ENCODE data around the gene TCHHL1.
A peak's percentile ranks its signal among the peaks of the same experiment; 100 is the strongest.
"Not testable (repeated sequence)": the region's sequence is repeated elsewhere in the genome, so short reads cannot be mapped to it uniquely, and the experiment has no call there.

Gene TCHHL1

DNA sequence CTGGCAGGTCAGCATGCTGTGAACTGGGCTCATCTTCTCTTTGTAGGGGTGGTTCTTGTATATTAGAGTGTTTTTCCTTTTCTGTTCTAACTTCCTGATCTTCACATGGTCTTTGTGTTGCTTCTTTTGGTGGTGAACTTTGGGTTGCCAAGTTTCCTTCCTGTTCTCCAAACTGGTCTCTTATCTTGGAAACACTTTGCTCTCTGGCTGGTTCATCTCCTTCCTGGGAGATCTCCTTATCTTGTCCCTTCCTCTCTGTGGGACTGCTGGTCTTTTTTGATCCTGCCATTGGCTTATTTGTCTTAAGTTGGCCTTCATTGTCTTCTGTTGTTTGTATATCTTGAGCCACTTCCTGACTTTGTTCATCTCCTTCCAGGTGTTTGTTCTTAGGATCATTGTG lies 2.1 kb downstream of the TCHHL1 start:
- DNase-seq (ENCODE audit: low spot score), result no peak

DNA sequence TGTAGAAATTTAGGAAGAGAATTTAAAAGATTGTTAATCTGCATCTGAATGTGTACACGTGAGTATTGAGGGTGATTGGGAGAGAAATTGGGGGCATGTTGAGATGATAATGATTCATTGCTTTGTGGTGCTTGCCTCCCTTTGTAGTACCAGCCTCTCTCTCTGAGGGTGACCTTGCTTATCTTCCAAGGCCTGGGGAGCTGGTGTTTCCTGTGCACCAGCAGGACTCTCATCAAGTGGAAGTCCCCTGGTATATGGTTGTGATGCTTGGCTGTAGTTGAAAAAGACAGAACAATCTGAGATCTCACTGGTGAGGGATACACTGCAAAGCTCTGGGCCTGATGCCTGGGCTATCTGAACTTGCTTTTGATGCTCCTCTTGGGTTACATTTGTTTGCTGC lies 4.0 kb downstream of the TCHHL1 start:
- DNase-seq (ENCODE audit: low spot score), result no peak

- DNase-seq (ENCODE audit: low spot score), result not testable (repeated sequence)
Observed at GRCh38 chr1:152081026-152081425, 7.8 kb downstream of the TCHHL1 start.

DNA sequence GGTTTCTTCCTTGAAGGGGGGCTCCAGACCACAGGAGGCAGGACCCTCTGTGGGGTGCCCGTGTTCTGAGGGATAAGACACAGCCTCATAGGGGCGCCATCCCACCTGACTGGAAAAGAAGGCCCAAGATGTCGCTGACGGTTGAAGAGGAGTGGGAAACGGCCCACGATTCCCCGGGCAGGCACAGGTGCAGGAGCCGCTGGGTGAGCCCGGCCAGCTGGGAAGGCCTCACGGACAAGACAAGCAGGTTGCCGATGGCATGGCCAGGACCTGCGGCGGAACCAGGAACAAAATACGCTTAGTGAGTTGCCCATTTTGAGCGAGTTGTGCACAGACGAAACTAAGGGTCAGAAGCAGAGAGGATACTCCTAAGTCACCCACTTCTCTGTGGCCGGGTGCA lies 8.4 kb downstream of the TCHHL1 start:
- not testable (repeated sequence) for DNase-seq (ENCODE audit: low spot score)

DNA sequence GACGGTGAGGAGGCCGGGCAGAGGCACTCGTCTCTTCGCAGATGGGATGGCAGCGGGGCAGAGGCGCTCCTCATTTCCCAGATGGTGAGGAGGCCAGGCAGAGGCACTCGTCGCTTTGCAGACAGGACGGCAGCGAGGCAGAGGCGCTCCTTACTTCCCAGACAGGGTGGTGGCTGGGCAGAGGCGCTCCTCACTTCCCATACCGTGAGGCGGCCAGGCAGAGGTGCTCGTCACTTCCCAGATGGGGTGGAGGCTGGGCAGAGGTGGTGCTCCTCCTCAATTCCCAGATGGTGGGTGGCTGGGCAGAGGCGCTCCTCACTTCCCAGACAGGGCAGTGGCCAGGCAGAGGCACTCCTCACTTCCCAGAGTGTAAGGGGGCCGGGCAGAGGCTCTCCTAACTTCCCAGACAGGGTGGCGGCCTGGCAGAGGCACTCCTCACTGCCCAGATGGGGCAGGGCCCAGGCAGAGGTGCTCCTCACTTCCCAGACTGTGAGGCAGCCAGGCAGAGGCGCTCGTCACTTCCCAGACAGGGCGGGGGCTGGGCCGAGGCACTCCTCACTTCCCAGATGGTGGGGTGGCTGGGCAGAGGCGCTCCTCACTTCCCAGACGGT lies 9.9 kb downstream of the TCHHL1 start:
- no peak for DNase-seq (ENCODE audit: low spot score)

DNA sequence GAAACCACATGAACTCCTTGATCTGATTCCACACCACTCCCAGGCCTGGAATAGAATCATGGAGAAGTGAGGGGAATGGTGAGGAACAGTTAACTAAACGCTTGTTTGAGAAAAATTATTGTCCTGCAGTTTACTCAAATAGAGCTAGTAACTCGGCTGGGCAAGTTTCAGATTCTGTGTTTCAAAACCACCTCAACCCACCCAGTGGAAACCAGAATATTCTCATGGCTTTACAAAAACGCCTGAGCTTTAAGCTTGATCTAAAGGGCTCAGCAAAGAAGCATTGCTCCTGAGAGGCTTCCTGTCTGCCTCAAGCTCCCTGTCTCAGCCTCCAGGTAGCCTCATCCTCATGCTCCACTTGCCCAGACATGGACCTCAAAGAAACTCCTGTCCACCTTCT lies 16.6 kb downstream of the TCHHL1 start:
- DNase-seq (ENCODE audit: low spot score), result no peak

- DNase-seq (ENCODE audit: low spot score), result no peak
Observed at GRCh38 chr1:152071123-152071522, 17.7 kb downstream of the TCHHL1 start.

DNA sequence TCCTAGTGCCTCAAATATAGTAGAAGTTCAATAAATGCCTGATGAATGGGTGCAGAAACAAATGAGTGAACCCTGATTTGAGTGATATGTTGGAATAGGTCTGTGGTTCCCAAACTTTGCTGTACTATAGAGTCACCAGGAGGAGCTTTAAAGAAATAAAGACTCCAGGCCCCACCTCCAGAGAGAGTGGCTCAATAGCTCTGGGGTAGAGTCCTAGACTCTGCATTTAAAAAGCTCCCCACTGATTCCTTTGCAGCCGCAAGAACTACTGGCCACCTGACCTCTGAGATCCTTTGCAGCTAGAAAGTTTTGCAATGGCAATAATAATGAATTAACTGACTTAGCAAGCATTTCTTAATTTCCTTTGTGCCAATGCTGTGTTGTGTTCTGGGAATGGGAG lies 20.9 kb downstream of the TCHHL1 start:
- no peak for DNase-seq (ENCODE audit: low spot score)

GRCh38 chr1:152067150-152067549 lies 21.7 kb downstream of the TCHHL1 start:
- DNase-seq (ENCODE audit: low spot score), result no peak

- no peak for DNase-seq (ENCODE audit: low spot score)
Observed at GRCh38 chr1:152061952-152062351, 26.9 kb downstream of the TCHHL1 start.

- DNase-seq (ENCODE audit: low spot score), result no peak
Observed at GRCh38 chr1:152053375-152053774, 35.5 kb downstream of the TCHHL1 start.

GRCh38 chr1:152052606-152053005 lies 36.3 kb downstream of the TCHHL1 start:
- peak; percentile 81 for DNase-seq (ENCODE audit: low spot score)

GRCh38 chr1:152050886-152051675 lies 37.8 kb downstream of the TCHHL1 start:
- DNase-seq (ENCODE audit: low spot score), result no peak

GRCh38 chr1:152049291-152050083 lies 39.4 kb downstream of the TCHHL1 start:
- no peak for DNase-seq (ENCODE audit: low spot score)

GRCh38 chr1:152048416-152049009 lies 40.4 kb downstream of the TCHHL1 start:
- DNase-seq (ENCODE audit: low spot score), result no peak

DNA sequence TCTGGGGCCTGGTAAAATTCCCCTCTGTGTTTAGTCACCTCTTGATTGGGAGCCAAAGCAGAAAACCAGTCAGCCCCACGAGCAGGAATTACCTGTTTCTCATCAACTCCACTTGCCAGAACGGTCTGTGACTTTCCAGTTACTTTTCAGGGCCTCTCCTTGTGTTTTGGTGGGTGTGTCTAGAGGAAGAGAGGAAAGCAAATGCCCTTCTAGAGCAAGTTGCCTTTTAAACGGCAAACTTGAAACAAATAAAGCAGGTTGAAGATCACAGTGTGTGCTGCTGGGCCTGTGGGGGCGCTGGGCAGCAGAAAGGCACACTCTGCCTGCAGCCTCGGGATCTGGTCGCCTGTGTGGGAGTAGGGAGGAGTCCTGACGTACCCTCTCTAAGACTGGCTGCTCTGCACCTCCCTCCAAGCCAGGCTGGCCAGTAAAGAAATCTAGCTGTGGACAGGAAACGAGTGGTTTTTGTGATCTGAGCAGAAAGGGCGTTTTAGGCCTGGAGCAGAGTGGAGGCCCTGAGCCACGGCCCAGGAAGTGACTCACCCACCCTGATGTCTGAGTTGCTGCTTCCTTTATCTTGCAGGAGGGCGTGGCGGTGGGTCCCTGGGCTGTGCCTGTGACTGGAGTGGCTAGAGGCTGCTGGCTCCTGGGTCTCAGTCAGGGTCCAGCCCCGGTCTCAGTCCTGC lies 41.0 kb downstream of the TCHHL1 start:
- DNase-seq (ENCODE audit: low spot score), result peak; percentile 64

DNA sequence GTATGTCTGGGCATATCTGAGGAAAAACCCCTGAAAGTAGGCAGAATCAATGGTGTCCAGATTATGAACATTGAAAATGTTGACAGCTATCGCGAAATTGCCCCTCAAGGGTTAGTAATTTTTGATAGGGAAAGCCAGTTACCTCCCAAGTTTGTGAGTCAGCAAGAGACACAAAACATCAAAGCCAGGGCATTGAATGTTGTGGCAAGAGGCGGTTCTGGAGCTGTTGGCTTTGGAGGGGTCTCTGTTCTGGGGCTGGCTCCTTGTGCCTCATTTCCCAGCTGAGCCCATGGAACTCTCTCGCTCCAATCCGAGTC lies 41.5 kb downstream of the TCHHL1 start:
- DNase-seq (ENCODE audit: low spot score), result no peak

GRCh38 chr1:152044386-152044785 lies 44.5 kb downstream of the TCHHL1 start:
- no peak for DNase-seq (ENCODE audit: low spot score)

DNA sequence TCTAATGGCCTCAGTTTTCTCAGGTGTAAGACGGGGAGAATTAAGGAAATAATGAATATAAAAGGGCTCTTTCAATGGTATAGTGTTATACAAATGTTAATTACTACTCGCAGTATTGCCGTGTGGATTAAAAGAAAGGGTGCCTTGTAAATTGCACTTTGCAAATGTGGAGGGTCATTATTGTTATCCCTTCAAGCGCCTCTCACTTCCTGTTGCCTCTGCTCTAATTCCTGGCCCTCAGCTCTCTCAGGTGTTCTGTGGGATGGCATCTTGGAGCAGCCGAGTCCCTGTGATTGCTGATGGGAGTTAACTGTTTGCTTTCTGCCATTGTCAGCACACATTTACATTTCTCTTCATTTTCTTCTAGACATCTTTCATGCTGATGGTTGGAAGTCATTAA lies 45.0 kb downstream of the TCHHL1 start:
- no peak for DNase-seq (ENCODE audit: low spot score)

- no peak for DNase-seq (ENCODE audit: low spot score)
Observed at GRCh38 chr1:152042030-152042429, 46.8 kb downstream of the TCHHL1 start.

DNA sequence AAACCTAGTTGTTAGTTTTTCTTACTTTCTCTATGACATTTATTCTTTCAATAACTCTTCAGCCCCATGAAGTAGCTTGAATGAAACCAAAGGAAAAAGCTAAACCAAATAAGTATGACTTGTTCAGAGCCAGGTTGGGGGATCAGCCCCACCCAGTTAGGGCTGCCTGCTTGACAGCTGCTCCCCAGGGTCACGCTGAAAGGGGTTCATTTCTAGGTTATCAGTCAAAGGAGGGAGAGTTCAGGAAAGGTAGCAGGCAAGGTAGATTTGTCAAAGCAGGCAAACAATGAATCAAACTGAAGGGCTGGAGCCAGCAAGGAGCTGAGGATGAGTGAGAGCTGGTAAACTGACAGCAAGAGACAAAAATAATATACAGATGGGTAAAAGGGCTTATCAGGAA lies 49.0 kb downstream of the TCHHL1 start:
- DNase-seq (ENCODE audit: low spot score), result no peak

- no peak for DNase-seq (ENCODE audit: low spot score)
Observed at GRCh38 chr1:152039461-152039860, 49.4 kb downstream of the TCHHL1 start.

Data from hematopoietic multipotent progenitor cell treated with erythropoietin and hydrocortisone succinate and interleukin-3 and kit ligand, for 17 days (in vitro differentiated cells).